H1 (cell line): ENCODE data around the gene ATP6V1G3. TPM values are rescaled to one million over a fixed set of nuclear protein-coding genes. Genes with fewer than 3 reads are reported as not detected.

Source experiments
- EZH2 ChIP-seq: fragments of 200-600 bp; sonication (generic); IDR thresholded peaks from 2 replicates; pipeline ENCODE4 v1.7.1; 2012; ENCODE audit warnings: low read depth, mild to moderate bottlenecking, moderate library complexity, low read length, inconsistent platforms; ENCODE audit not compliant: severe bottlenecking
- POU5F1 ChIP-seq: IDR thresholded peaks from 2 replicates; pipeline ENCODE4 v1.6.1; 2011; ENCODE audit warnings: low read depth, mild to moderate bottlenecking, low read length, moderate library complexity
- SP2 ChIP-seq: IDR thresholded peaks from 2 replicates; pipeline ENCODE4 v1.6.1; 2012; ENCODE audit warnings: mild to moderate bottlenecking, low read length, inconsistent platforms
- polyA plus RNA-seq, 7 experiments: library from polyadenylated mRNA; depleted of rRNA in 3 of 7; stranded (reverse) in 5 of 7; unstranded in 2 of 7; fragments of >200 nt in 5 of 7; fragments of 200-250 nt in 2 of 7; gene quantifications; 1 replicate in 5 of 7; 2 replicates in 1 of 7; 4 replicates in 1 of 7; pipeline versions ENCODE4 v1.2.1 to v1.2.3, GENCODE V29; 2011 to 2013; ENCODE audit warnings: missing spikeins in 2 of 7, mixed read lengths in 2 of 7
- total RNA-seq: library from RNA; stranded (reverse); fragmentation: NEBNext Ultra II Directional; extraction: Animal tissue kit (Norgen Biotek cat#: 25700); gene quantifications from 2 replicates; pipeline ENCODE4 v1.2.1, GENCODE V29; 2021
- TF ChIP-seq, protein P1 (sequence below): fragments of 300-600 bp; sonication (generic); IDR thresholded peaks from 2 replicates; pipeline ENCODE4 v1.7.1; 2012; ENCODE audit warnings: low read length, moderate library complexity, mild to moderate bottlenecking, inconsistent platforms; ENCODE audit not compliant: insufficient replicate concordance
- TF ChIP-seq, protein P2 (sequence below): IDR thresholded peaks from 2 replicates; pipeline ENCODE4 v1.6.1; 2011; ENCODE audit warnings: low read length, improper control_type of control experiment
- TF ChIP-seq, protein P3 (sequence below): IDR thresholded peaks from 2 replicates; pipeline ENCODE4 v1.6.1; 2011; ENCODE audit warnings: low read depth, mild to moderate bottlenecking, low read length; ENCODE audit not compliant: insufficient read depth
- TF ChIP-seq, protein P4 (sequence below), 3 experiments: IDR thresholded peaks; 1 replicate in 2 of 3; 2 replicates in 1 of 3; pipeline versions ENCODE4 v1.5.1 to v1.6.1; 2011; ENCODE audit warnings: low read length in 3 of 3, mild to moderate bottlenecking in 3 of 3, inconsistent platforms in 2 of 3, low read depth in 1 of 3, moderate library complexity in 1 of 3; ENCODE audit not compliant: insufficient read depth in 1 of 3; ENCODE audit errors: control extremely low read depth in 1 of 3

The ATP6V1G3 gene
- total and polyA plus RNA-seq, 2 of the 8 experiments (the other 6 are each of a cell fraction or from before 2014, with no cell fraction given): not detected

DNA sequence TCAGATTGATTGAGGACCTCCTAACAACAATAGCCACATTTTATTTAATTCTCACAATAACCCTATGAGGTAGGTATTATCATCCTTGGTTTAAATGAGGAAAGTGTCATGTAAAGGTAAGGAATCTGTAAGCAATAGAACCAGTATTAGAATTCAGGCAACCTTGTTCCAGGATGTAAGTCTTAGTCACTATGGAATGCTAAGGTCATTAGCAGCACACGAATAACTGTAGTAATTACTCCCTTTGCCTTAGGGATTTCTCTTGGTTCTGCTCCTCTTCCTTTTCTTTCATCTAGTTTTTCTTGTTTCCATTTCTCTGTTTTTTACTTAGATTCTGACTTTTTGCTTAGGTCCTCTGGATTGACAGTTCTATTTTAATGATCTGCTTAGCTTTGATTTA, 23.1 kb upstream of the ATP6V1G3 start (continued):
- TF ChIP-seq, protein P1, sequence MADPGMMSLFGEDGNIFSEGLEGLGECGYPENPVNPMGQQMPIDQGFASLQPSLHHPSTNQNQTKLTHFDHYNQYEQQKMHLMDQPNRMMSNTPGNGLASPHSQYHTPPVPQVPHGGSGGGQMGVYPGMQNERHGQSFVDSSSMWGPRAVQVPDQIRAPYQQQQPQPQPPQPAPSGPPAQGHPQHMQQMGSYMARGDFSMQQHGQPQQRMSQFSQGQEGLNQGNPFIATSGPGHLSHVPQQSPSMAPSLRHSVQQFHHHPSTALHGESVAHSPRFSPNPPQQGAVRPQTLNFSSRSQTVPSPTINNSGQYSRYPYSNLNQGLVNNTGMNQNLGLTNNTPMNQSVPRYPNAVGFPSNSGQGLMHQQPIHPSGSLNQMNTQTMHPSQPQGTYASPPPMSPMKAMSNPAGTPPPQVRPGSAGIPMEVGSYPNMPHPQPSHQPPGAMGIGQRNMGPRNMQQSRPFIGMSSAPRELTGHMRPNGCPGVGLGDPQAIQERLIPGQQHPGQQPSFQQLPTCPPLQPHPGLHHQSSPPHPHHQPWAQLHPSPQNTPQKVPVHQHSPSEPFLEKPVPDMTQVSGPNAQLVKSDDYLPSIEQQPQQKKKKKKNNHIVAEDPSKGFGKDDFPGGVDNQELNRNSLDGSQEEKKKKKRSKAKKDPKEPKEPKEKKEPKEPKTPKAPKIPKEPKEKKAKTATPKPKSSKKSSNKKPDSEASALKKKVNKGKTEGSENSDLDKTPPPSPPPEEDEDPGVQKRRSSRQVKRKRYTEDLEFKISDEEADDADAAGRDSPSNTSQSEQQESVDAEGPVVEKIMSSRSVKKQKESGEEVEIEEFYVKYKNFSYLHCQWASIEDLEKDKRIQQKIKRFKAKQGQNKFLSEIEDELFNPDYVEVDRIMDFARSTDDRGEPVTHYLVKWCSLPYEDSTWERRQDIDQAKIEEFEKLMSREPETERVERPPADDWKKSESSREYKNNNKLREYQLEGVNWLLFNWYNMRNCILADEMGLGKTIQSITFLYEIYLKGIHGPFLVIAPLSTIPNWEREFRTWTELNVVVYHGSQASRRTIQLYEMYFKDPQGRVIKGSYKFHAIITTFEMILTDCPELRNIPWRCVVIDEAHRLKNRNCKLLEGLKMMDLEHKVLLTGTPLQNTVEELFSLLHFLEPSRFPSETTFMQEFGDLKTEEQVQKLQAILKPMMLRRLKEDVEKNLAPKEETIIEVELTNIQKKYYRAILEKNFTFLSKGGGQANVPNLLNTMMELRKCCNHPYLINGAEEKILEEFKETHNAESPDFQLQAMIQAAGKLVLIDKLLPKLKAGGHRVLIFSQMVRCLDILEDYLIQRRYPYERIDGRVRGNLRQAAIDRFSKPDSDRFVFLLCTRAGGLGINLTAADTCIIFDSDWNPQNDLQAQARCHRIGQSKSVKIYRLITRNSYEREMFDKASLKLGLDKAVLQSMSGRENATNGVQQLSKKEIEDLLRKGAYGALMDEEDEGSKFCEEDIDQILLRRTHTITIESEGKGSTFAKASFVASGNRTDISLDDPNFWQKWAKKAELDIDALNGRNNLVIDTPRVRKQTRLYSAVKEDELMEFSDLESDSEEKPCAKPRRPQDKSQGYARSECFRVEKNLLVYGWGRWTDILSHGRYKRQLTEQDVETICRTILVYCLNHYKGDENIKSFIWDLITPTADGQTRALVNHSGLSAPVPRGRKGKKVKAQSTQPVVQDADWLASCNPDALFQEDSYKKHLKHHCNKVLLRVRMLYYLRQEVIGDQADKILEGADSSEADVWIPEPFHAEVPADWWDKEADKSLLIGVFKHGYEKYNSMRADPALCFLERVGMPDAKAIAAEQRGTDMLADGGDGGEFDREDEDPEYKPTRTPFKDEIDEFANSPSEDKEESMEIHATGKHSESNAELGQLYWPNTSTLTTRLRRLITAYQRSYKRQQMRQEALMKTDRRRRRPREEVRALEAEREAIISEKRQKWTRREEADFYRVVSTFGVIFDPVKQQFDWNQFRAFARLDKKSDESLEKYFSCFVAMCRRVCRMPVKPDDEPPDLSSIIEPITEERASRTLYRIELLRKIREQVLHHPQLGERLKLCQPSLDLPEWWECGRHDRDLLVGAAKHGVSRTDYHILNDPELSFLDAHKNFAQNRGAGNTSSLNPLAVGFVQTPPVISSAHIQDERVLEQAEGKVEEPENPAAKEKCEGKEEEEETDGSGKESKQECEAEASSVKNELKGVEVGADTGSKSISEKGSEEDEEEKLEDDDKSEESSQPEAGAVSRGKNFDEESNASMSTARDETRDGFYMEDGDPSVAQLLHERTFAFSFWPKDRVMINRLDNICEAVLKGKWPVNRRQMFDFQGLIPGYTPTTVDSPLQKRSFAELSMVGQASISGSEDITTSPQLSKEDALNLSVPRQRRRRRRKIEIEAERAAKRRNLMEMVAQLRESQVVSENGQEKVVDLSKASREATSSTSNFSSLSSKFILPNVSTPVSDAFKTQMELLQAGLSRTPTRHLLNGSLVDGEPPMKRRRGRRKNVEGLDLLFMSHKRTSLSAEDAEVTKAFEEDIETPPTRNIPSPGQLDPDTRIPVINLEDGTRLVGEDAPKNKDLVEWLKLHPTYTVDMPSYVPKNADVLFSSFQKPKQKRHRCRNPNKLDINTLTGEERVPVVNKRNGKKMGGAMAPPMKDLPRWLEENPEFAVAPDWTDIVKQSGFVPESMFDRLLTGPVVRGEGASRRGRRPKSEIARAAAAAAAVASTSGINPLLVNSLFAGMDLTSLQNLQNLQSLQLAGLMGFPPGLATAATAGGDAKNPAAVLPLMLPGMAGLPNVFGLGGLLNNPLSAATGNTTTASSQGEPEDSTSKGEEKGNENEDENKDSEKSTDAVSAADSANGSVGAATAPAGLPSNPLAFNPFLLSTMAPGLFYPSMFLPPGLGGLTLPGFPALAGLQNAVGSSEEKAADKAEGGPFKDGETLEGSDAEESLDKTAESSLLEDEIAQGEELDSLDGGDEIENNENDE: no peak
- TF ChIP-seq, protein P2, sequence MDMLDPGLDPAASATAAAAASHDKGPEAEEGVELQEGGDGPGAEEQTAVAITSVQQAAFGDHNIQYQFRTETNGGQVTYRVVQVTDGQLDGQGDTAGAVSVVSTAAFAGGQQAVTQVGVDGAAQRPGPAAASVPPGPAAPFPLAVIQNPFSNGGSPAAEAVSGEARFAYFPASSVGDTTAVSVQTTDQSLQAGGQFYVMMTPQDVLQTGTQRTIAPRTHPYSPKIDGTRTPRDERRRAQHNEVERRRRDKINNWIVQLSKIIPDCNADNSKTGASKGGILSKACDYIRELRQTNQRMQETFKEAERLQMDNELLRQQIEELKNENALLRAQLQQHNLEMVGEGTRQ: no peak
- TF ChIP-seq SP2: no peak
- TF ChIP-seq, protein P3, sequence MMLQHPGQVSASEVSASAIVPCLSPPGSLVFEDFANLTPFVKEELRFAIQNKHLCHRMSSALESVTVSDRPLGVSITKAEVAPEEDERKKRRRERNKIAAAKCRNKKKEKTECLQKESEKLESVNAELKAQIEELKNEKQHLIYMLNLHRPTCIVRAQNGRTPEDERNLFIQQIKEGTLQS: no peak
- no peak for TF ChIP-seq POU5F1
- TF ChIP-seq, protein P4, sequence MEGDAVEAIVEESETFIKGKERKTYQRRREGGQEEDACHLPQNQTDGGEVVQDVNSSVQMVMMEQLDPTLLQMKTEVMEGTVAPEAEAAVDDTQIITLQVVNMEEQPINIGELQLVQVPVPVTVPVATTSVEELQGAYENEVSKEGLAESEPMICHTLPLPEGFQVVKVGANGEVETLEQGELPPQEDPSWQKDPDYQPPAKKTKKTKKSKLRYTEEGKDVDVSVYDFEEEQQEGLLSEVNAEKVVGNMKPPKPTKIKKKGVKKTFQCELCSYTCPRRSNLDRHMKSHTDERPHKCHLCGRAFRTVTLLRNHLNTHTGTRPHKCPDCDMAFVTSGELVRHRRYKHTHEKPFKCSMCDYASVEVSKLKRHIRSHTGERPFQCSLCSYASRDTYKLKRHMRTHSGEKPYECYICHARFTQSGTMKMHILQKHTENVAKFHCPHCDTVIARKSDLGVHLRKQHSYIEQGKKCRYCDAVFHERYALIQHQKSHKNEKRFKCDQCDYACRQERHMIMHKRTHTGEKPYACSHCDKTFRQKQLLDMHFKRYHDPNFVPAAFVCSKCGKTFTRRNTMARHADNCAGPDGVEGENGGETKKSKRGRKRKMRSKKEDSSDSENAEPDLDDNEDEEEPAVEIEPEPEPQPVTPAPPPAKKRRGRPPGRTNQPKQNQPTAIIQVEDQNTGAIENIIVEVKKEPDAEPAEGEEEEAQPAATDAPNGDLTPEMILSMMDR (IDR thresholded peaks at IDR 0.05; ENCODE audit: control extremely low read depth in 1 of 3, insufficient read depth in 1 of 3, low read depth in 1 of 3, low read length in 3 of 3): no peak
- no peak for TF ChIP-seq EZH2
